H9 (cell line): Measurements from ENCODE around the gene ARMH1. TPM values are rescaled to one million over a fixed set of nuclear protein-coding genes. Genes with fewer than 3 reads are reported as not detected.

Experiments used
- DNase-seq: peaks from one replicate; pipeline ENCODE4 v3.0.0-alpha.2; 2017
- H2AFZ ChIP-seq: one replicate; pipeline ENCODE4 v1.6.1; 2013; ENCODE audit warnings: mild to moderate bottlenecking, low read length, control low read depth, moderate library complexity
- H2AK5ac ChIP-seq: 2 replicates; pipeline ENCODE4 v1.6.1; 2013; ENCODE audit warnings: low read length, control low read depth, mixed read lengths; ENCODE audit not compliant: insufficient read length
- H2BK120ac ChIP-seq: one replicate; pipeline ENCODE4 v1.6.1; 2013; ENCODE audit warnings: low read depth, mild to moderate bottlenecking, low read length, control low read depth, inconsistent platforms; ENCODE audit not compliant: poor library complexity, severe bottlenecking
- H2BK12ac ChIP-seq: 2 replicates; pipeline ENCODE4 v1.6.1; 2013; ENCODE audit warnings: low read length, control low read depth, mixed read lengths, low read depth; ENCODE audit not compliant: insufficient read length
- H2BK15ac ChIP-seq: 2 replicates; pipeline ENCODE4 v1.6.1; 2013; ENCODE audit warnings: low read depth, low read length, control low read depth
- H2BK20ac ChIP-seq: one replicate; pipeline ENCODE4 v1.6.1; 2013; ENCODE audit warnings: low read depth, mild to moderate bottlenecking, low read length, control low read depth, inconsistent platforms; ENCODE audit not compliant: poor library complexity, severe bottlenecking
- H2BK5ac ChIP-seq: 2 replicates; pipeline ENCODE4 v1.6.1; 2013; ENCODE audit warnings: low read length, control low read depth, mixed read lengths; ENCODE audit not compliant: insufficient read length
- H3K14ac ChIP-seq: 2 replicates; pipeline ENCODE4 v1.6.1; 2013; ENCODE audit warnings: low read length, control low read depth; ENCODE audit not compliant: insufficient read depth
- H3K18ac ChIP-seq: 2 replicates; pipeline ENCODE4 v1.6.1; 2013; ENCODE audit warnings: low read depth, mild to moderate bottlenecking, mixed read lengths, low read length, control low read depth; ENCODE audit not compliant: insufficient read length
- H3K23ac ChIP-seq: 2 replicates; pipeline ENCODE4 v1.6.1; 2013; ENCODE audit warnings: low read length, control low read depth, mixed read lengths, low read depth; ENCODE audit not compliant: insufficient read length
- H3K23me2 ChIP-seq: 2 replicates; pipeline ENCODE4 v1.6.1; 2013; ENCODE audit warnings: low read depth, mild to moderate bottlenecking, mixed read lengths, low read length, control low read depth; ENCODE audit not compliant: insufficient read length, poor library complexity, severe bottlenecking
- H3K27ac ChIP-seq: 2 replicates; pipeline ENCODE4 v1.5.1; 2013; ENCODE audit warnings: low read length, control low read depth, mixed read lengths, low read depth; ENCODE audit not compliant: insufficient read length
- H3K27me3 ChIP-seq: 2 replicates; pipeline ENCODE4 v1.6.1; 2013; ENCODE audit warnings: low read length, control low read depth, inconsistent platforms; ENCODE audit not compliant: insufficient read depth
- H3K4ac ChIP-seq: 2 replicates; pipeline ENCODE4 v1.6.1; 2013; ENCODE audit warnings: low read depth, mild to moderate bottlenecking, control low read depth, inconsistent platforms, low read length, moderate library complexity
- H3K4me1 ChIP-seq: 2 replicates; pipeline ENCODE4 v1.6.1; 2013; ENCODE audit warnings: low read length, control low read depth, inconsistent platforms; ENCODE audit not compliant: insufficient read depth
- H3K4me2 ChIP-seq: 2 replicates; pipeline ENCODE4 v1.6.1; 2013; ENCODE audit warnings: low read length, control low read depth, mixed read lengths; ENCODE audit not compliant: insufficient read length, insufficient read depth
- H3K56ac ChIP-seq: 2 replicates; pipeline ENCODE4 v1.6.1; 2013; ENCODE audit warnings: low read depth, mild to moderate bottlenecking, mixed read lengths, low read length, control low read depth; ENCODE audit not compliant: insufficient read length
- H3K79me1 ChIP-seq: 2 replicates; pipeline ENCODE4 v1.6.1; 2013; ENCODE audit warnings: low read depth, mild to moderate bottlenecking, moderate library complexity, low read length, control low read depth, inconsistent platforms; ENCODE audit not compliant: insufficient read depth, poor library complexity, severe bottlenecking
- H3K79me2 ChIP-seq: 2 replicates; pipeline ENCODE4 v1.6.1; 2013; ENCODE audit warnings: low read length, control low read depth, inconsistent platforms; ENCODE audit not compliant: insufficient read depth
- H3K9ac ChIP-seq: 2 replicates; pipeline ENCODE4 v1.6.1; 2013; ENCODE audit warnings: low read length, control low read depth, mixed read lengths; ENCODE audit not compliant: insufficient read length; ENCODE audit errors: extremely low read depth
- H3K9me3 ChIP-seq: one replicate; pipeline ENCODE4 v1.6.1; 2013; ENCODE audit warnings: low read depth, low read length, inconsistent platforms; ENCODE audit not compliant: control insufficient read depth
- H3T11ph ChIP-seq: one replicate; pipeline ENCODE4 v1.6.1; 2013; ENCODE audit warnings: mild to moderate bottlenecking, low read length, control low read depth, inconsistent platforms
- H4K20me1 ChIP-seq: one replicate; pipeline ENCODE4 v1.6.1; 2013; ENCODE audit not compliant: control insufficient read depth, insufficient read length, insufficient read depth
- H4K5ac ChIP-seq: 2 replicates; pipeline ENCODE4 v1.6.1; 2013; ENCODE audit warnings: low read depth, mild to moderate bottlenecking, mixed read lengths, low read length, control low read depth; ENCODE audit not compliant: insufficient read length
- H4K8ac ChIP-seq: replicated peaks from 2 replicates; pipeline ENCODE4 v1.6.1; 2013; ENCODE audit warnings: low read length, control low read depth, mixed read lengths, low read depth; ENCODE audit not compliant: insufficient read length
- H4K91ac ChIP-seq: 2 replicates; pipeline ENCODE4 v1.6.1; 2013; ENCODE audit warnings: low read depth, mild to moderate bottlenecking, moderate library complexity, mixed read lengths, low read length, control low read depth; ENCODE audit not compliant: insufficient read length
- H3K27ac Mint-ChIP-seq, 3 experiments: 2 replicates in 2 of 3; 3 replicates in 1 of 3; pipeline ENCODE4 v1.8.0; 2020 to 2021; ENCODE audit warnings: mixed read lengths in 3 of 3, mild to moderate bottlenecking in 1 of 3, moderate library complexity in 1 of 3
- H3K27me3 Mint-ChIP-seq: 2 replicates; pipeline ENCODE4 v1.8.0; 2021; ENCODE audit warnings: low read depth, mild to moderate bottlenecking, moderate library complexity, mixed read lengths
- H3K36me3 Mint-ChIP-seq, 3 experiments: 2 replicates in 2 of 3; 3 replicates in 1 of 3; pipeline ENCODE4 v1.8.0; 2020 to 2021; ENCODE audit warnings: low read depth in 3 of 3, mixed read lengths in 3 of 3; ENCODE audit not compliant: insufficient read depth in 1 of 3
- H3K4me1 Mint-ChIP-seq, 2 experiments: 2 replicates each; pipeline ENCODE4 v1.8.0; 2020; ENCODE audit warnings: mixed read lengths in 2 of 2
- H3K4me3 Mint-ChIP-seq, 2 experiments: 2 replicates in 1 of 2; 3 replicates in 1 of 2; pipeline ENCODE4 v1.8.0; 2020 to 2021; ENCODE audit warnings: mild to moderate bottlenecking in 2 of 2, mixed read lengths in 2 of 2, moderate library complexity in 1 of 2
- H3K9me3 Mint-ChIP-seq, 2 experiments: 2 replicates in 1 of 2; 3 replicates in 1 of 2; pipeline ENCODE4 v1.8.0; 2020; ENCODE audit warnings: mild to moderate bottlenecking in 2 of 2, mixed read lengths in 2 of 2, moderate library complexity in 1 of 2
- CTCF ChIP-seq: fragments of 200-600 bp; sonication (generic); conservative IDR thresholded peaks from 3 replicates; pipeline ENCODE4 v1.8.0; 2021; ENCODE audit warnings: antibody characterized with exemption, mild to moderate bottlenecking
- WGBS: extraction: QIAGEN DNeasy Blood & Tissue Kit; methylation state at CpG from one replicate; pipeline ENCODE4 v1.1.7; 2013; ENCODE audit warnings: missing lambda C conversion rate, low lambda C conversion rate, mixed read lengths; ENCODE audit not compliant: insufficient read length; ENCODE audit errors: extremely low coverage; 5-methylcytosine and 5-hydroxymethylcytosine counted together
- total RNA-seq: library from RNA; stranded (reverse); gene quantifications from 2 replicates; pipeline ENCODE4 v1.2.1, GENCODE V29; 2021

Gene ARMH1
- total RNA-seq, 1 experiment from 2014 or later, result 1.0 TPM

- Histone ChIP-seq H3K23ac (no peak overlapping the region), H4K91ac (no peak overlapping the region), H3K27ac (no peak overlapping the region), H4K20me1 (no peaks in the 10 kb centered on the region), H3K56ac (no peak overlapping the region), H2BK12ac (no peak overlapping the region), H3K18ac (no peak overlapping the region), H2BK120ac (no peak overlapping the region), H3K14ac (no peak overlapping the region), H4K5ac (no peak overlapping the region), H3K4me1 (no peaks in the 10 kb centered on the region), H3K9ac (no peak overlapping the region), H3T11ph (no peak overlapping the region), H4K8ac (no peak overlapping the region), H3K4ac (no peak overlapping the region), H2AK5ac (no peak overlapping the region), H3K79me2 (no peaks in the 10 kb centered on the region), H2AFZ (no peak overlapping the region), H3K27me3 (no peaks in the 10 kb centered on the region), H3K4me2 (no peak overlapping the region), H2BK5ac (no peak overlapping the region), H2BK20ac (no peak overlapping the region), H2BK15ac (no peak overlapping the region), H3K79me1 (no peaks in the 10 kb centered on the region), H3K23me2 (no peaks in the 10 kb centered on the region), H3K9me3 (no peaks in the 10 kb centered on the region)
- WGBS, result no CpG with 5 or more reads among the region's 64 CpGs
- Mint-ChIP-seq H3K9me3 (peaks cover 0 to 2% of the 10 kb centered on the region in 2 experiments; a peak in 1 of 5 replicates), H3K4me3 (no peak overlapping the region), H3K27me3 (peaks cover 1% of the 10 kb centered on the region), H3K4me1 (peaks cover 14 to 21% of the 10 kb centered on the region in 2 experiments), H3K27ac (no peak overlapping the region), H3K36me3 (no peaks in the 10 kb centered on the region)
- no peak for TF ChIP-seq CTCF
- no peak for DNase-seq
Measured at GRCh38 chr1:44724296-44724954, 49.9 kb downstream of the ARMH1 start.
